ENCODE results near the gene ZNF397. TPM values are rescaled to one million over a fixed set of nuclear protein-coding genes. Genes with fewer than 3 reads are reported as not detected.

ZNF397 gene
- total and polyA plus RNA-seq, 2 donors (not counting 3 experiments of a cell fraction or from before 2014, with no cell fraction given): 1.5 to 5.5 TPM

- Histone ChIP-seq H3K36me3 (ENCODE audit: control insufficient read depth in 2 of 2, extremely low read depth in 1 of 2, insufficient read depth in 2 of 2, low read length in 2 of 2) (no peaks in the 10 kb centered on the region), H3K9me3 (replicated peaks; ENCODE audit: control insufficient read depth, insufficient read depth, low read length) (no peaks in the 10 kb centered on the region), H3K27me3 (ENCODE audit: control insufficient read depth in 2 of 2, insufficient read depth in 2 of 2, low read length in 2 of 2) (no peaks in the 10 kb centered on the region), H3K9me1 (replicated peaks; ENCODE audit: control insufficient read depth, extremely low read depth, insufficient read depth, low read length) (no peaks in the 10 kb centered on the region), H2AFZ (ENCODE audit: low read depth, low read length) (no peak overlapping the region), H3K27ac (ENCODE audit: insufficient read depth, low read depth, low read length) (no peak overlapping the region), H3K4me2 (ENCODE audit: insufficient read depth, low read length) (no peak overlapping the region), H3K9ac (replicated peaks; ENCODE audit: extremely low read depth, insufficient read depth, low read length) (no peak overlapping the region), H4K20me1 (replicated peaks; ENCODE audit: control insufficient read depth, extremely low read depth, insufficient read depth, low read length) (no peaks in the 10 kb centered on the region), H3K4me1 (ENCODE audit: control insufficient read depth, extremely low read depth, insufficient read depth, low read length) (no peaks in the 10 kb centered on the region), H3K4me3 (replicated peaks in 1 of 3; ENCODE audit: insufficient read depth in 1 of 3, low read depth in 1 of 3, low read length in 3 of 3) (no peak overlapping the region), H3K79me2 (ENCODE audit: control insufficient read depth, insufficient read depth, low read length) (no peaks in the 10 kb centered on the region)
- POLR2A ChIA-PET: no interaction called here
- FAIRE-seq (no peak), DNase-seq (ENCODE audit: low read depth, low spot score) (no peak)
- dilution Hi-C loops (cut with MboI; ENCODE audit: extremely low pct_ligation_motif_present, low sequenced_read_pairs) (no loop called here), intact Hi-C loops (cut with micrococcal nuclease) (no loop called here)
- CTCF ChIA-PET: no interaction called here
- no TSS peak for BruUV-seq (replicated peaks)
- TF ChIP-seq JUN (IDR thresholded peaks at IDR 0.05; ENCODE audit: borderline replicate concordance, insufficient read depth, insufficient read length, low read depth) (no peak), FOS (IDR thresholded peaks at IDR 0.05; ENCODE audit: borderline replicate concordance, insufficient read depth, low read length) (no peak), MYC (IDR thresholded peaks at IDR 0.05; ENCODE audit: low read depth, low read length) (no peak), POLR2AphosphoS5 (IDR thresholded peaks at IDR 0.05; ENCODE audit: insufficient read depth, low read depth, low read length) (no peak), GATA2 (IDR thresholded peaks at IDR 0.05; ENCODE audit: insufficient read depth, insufficient read length, low read depth, low read length) (no peak), EZH2 (IDR thresholded peaks at IDR 0.05; ENCODE audit: borderline replicate concordance, low read depth, low read length, severe bottlenecking) (no peak)
These were observed 30.8 kb downstream of the ZNF397 start for GRCh38 chr18:35271656-35272055.

GRCh38 chr18:35276267-35276666 lies 35.4 kb downstream of the ZNF397 start:
- intact Hi-C loops (cut with micrococcal nuclease): no loop called here
- no peak overlapping the region for H3K27ac ChIP-seq (ENCODE audit: insufficient read depth, low read depth, low read length)
- no peak for DNase-seq (ENCODE audit: low read depth, low spot score)

More at GRCh38 chr18:35276267-35276666, 35.4 kb downstream of the ZNF397 start:
- Histone ChIP-seq H3K4me1 (ENCODE audit: control insufficient read depth, extremely low read depth, insufficient read depth, low read length) (peaks cover 13% of the 10 kb centered on the region), H3K9ac (replicated peaks; ENCODE audit: extremely low read depth, insufficient read depth, low read length) (no peak overlapping the region), H4K20me1 (replicated peaks; ENCODE audit: control insufficient read depth, extremely low read depth, insufficient read depth, low read length) (no peaks in the 10 kb centered on the region), H3K27me3 (ENCODE audit: control insufficient read depth in 2 of 2, insufficient read depth in 2 of 2, low read length in 2 of 2) (no peaks in the 10 kb centered on the region), H3K4me3 (replicated peaks in 1 of 3; ENCODE audit: insufficient read depth in 1 of 3, low read depth in 1 of 3, low read length in 3 of 3) (no peak overlapping the region), H2AFZ (ENCODE audit: low read depth, low read length) (no peak overlapping the region), H3K36me3 (ENCODE audit: control insufficient read depth in 2 of 2, extremely low read depth in 1 of 2, insufficient read depth in 2 of 2, low read length in 2 of 2) (no peaks in the 10 kb centered on the region), H3K79me2 (ENCODE audit: control insufficient read depth, insufficient read depth, low read length) (peaks cover 5% of the 10 kb centered on the region), H3K9me3 (replicated peaks; ENCODE audit: control insufficient read depth, insufficient read depth, low read length) (peaks cover 3% of the 10 kb centered on the region), H3K4me2 (ENCODE audit: insufficient read depth, low read length) (no peak overlapping the region), H3K9me1 (replicated peaks; ENCODE audit: control insufficient read depth, extremely low read depth, insufficient read depth, low read length) (no peaks in the 10 kb centered on the region)
- CTCF ChIA-PET: interaction anchor here (1.6 kb wide), 1 partner anchor 79 kb away, joined by 7 read pairs; no protein-coding TSS in a partner anchor
- dilution Hi-C loops (cut with MboI; ENCODE audit: extremely low pct_ligation_motif_present, low sequenced_read_pairs): no loop called here
- POLR2A ChIA-PET: no interaction called here
- TF ChIP-seq POLR2A (IDR thresholded peaks at IDR 0.05; ENCODE audit: low read depth, low read length) (no peak), EZH2 (IDR thresholded peaks at IDR 0.05; ENCODE audit: borderline replicate concordance, low read depth, low read length, severe bottlenecking) (no peak), JUN (IDR thresholded peaks at IDR 0.05; ENCODE audit: borderline replicate concordance, insufficient read depth, insufficient read length, low read depth) (no peak), MYC (IDR thresholded peaks at IDR 0.05; ENCODE audit: low read depth, low read length) (no peak), CTCF (IDR thresholded peaks at IDR 0.05; ENCODE audit: extremely low read depth in 1 of 2, insufficient read depth in 1 of 2, low read depth in 1 of 2, low read length in 2 of 2) (no peak), FOS (IDR thresholded peaks at IDR 0.05; ENCODE audit: borderline replicate concordance, insufficient read depth, low read length) (no peak), POLR2AphosphoS5 (IDR thresholded peaks at IDR 0.05; ENCODE audit: insufficient read depth, low read depth, low read length) (no peak), GATA2 (IDR thresholded peaks at IDR 0.05; ENCODE audit: insufficient read depth, insufficient read length, low read depth, low read length) (no peak), MAX (IDR thresholded peaks at IDR 0.05; ENCODE audit: insufficient read depth, insufficient read length) (no peak)
- FAIRE-seq: no peak
- no TSS peak for BruUV-seq (replicated peaks)

Measured in endothelial cell of umbilical vein (primary cell).